GDM1 (cell line): ENCODE data around the gene ARSA.
"Not testable (repeated sequence)": the region's sequence is repeated elsewhere in the genome, so short reads cannot be mapped to it uniquely, and the experiment has no call there.

Source experiments
- DNase-seq: peaks from one replicate; lab custom pipeline; 2025; lab: John Stamatoyannopoulos, UW

The ARSA gene

DNA sequence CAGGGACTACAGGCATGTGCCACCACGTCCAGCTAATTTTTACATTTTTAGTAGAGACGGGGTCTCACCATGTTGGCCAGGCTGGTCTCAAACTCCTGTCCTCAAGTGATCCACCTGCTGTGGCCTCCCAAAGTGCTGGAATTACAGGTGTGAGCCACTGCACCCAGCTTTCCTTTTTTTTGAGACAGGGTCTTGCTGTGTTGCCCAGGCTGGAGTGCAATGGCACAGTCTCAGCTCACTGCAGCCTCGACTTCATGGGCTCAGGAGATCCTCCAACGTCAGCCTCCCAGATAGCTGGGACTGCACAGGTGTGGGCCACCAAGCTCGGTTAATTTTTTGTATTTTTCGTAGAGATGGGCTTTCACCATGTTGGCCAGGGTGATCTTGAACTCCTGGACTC lies 26.7 kb upstream of the ARSA start:
- DNase-seq = not testable (repeated sequence)

DNA sequence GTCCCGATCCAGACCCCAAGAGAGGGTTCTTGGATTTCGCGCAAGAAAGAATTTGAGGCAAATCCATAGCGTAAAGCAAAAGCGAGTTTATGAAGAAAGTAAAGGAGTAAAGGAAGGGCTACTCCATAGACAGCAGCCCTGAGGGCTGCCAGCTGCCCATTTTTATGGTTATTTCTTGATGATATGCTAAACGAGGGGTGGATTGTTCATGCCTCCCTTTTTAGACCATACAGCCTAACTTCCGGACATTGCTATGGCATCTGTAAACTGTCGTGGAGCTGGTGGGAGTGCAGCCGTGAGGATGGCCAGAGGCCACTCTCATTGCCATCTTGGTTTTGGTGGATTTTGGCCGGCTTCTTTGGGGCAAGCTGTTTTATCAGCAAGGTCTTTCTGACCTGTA lies 25.3 kb upstream of the ARSA start:
- no peak for DNase-seq

DNA sequence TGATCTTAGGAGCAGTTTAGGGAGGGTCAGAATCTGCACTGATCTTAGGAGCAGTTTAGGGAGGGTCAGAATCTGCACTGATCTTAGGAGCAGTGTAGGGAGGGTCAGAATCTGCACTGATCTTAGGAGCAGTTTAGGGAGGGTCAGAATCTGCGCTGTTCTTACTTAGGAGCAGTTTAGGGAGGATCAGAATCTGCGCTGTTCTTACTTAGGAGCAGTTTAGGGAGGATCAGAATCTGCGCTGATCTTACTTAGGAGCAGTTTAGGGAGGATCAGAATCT lies 15.8 kb upstream of the ARSA start:
- not testable (repeated sequence) for DNase-seq

DNA sequence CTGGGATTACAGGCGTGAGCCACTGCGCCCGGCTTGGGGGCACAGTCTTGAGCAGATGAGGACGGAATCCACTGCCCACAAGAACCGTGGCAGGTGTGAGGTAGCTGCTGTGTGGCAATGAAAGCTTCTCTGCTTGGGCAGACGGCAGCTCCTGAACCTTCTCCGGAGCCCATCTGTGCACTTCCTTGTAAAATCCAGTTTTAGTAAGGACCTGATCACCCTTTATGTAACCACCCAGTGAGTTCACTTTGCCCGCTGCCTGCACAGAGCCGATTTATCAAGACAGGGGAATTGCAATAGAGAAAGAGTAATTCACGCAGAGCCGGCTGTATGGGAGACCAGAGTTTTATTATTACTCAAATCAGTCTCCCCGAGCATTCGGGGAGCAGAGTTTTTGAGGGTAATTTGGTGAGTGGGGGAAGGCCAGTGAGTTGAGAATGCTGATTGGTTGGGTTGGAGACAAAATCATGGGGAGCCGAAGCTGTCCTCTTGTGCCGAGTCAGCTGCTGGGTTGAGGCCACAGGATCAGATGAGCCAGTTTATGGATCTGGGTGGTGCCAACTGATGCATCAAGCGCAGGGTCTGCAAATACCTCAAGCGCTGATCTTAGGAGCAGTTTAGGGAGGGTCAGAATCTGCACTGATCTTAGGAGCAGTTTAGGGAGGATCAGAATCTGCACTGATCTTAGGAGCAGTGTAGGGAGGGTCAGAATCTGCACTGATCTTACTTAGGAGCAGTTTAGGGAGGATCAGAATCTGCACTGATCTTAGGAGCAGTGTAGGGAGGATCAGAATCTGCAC lies 15.3 kb upstream of the ARSA start:
- DNase-seq = not testable (repeated sequence)

DNA sequence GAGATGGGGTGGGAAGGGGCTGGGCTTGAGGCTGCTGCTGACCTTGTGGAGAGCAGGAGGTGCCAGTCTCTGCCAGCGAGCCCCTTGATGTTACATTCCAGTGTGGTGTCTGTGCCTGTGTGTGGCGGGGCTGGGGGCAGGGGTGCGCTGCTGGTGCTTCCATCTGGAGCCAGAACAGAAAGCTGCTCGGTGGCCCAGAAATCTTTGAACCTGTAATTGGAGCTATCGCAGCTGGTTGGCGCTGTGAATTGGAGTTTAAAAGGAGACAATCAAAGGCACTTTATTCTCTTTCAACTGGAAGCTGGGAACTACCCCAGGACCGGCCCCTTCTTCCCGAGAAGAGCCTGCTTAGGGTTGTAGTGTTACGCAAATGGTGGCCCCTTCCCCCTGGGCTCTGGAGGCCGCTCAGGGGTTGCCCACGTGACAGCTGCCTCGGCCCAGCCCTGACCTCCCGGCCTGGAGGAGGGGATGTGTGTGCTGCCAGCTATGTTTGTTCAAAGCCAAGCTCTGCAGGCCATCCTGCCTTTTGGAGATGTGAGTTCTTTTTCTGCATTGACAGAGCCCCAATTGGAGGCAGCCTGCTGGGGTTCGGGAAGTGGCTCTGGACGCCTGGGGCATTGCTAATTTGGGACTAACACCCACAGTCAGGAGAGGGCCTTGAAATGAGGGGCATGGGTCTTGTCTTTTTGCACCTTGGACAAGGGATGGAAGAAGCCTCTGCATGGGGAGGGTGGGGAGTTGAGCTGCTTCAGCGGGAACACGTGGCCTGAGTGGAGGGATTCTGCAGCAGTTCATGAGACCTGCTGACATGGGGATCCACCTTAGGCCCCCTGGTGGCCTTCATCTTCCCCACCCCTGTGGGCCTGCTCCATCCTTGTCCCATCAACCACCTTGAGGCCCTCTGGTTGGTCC lies 14.0 kb upstream of the ARSA start:
- no peak for DNase-seq

DNA sequence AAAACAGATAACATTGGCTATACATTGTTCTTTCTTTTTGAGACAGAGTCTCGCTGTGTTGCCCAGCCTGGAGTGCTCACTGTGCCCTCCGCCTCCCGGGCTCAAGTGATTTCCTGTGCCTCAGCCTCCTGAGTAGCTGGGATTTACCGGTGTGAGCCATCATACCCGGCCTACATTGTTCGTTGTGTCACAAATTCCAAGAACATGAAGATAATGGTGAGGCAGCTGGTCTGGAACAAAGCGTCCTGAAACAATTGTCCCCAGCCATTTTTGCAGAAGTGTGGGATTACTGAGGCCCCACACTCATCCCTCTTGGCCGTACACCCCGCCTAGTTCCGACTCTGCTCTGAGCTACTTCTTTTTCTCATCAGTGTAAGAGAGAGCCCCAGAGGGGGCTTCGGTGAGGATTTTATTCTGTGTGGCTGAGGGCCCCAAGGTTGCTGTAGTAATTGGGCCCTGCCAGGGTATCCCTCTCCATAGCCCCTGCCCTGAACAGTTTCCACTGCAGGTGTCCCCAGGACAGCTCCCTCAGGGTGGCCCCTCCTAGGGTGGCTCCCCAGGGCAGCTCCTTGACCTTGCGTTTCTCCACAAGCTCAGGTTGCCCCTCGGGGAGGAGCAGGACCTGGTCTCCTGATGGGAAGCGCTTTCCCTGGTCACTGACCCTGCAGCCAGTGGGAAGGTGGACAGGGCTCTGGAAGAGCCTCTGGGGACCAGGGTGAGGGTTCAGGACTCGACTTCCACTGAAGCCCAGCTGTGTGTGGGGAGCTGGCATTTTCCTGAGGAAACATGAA lies 13.1 kb upstream of the ARSA start:
- no peak for DNase-seq

DNA sequence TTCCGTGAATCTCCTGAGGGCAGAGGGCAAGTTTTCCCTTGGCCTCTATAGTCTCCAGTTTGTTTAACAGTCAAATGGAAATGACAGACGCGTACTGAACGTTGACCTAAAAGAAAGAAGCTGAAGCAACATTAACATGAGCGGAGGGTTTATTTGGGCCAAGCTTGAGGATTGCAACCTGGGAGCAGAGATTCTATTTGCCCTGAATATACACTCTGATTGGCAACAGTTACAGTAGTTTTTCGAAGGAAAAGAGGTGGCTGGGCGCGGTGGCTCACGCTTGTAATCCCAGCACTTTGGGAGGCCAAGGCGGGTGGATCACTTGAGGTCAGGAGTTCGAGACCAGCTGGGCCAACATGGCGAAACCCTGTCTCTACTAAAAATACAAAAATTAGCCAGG lies 12.3 kb upstream of the ARSA start:
- DNase-seq = not testable (repeated sequence)

DNA sequence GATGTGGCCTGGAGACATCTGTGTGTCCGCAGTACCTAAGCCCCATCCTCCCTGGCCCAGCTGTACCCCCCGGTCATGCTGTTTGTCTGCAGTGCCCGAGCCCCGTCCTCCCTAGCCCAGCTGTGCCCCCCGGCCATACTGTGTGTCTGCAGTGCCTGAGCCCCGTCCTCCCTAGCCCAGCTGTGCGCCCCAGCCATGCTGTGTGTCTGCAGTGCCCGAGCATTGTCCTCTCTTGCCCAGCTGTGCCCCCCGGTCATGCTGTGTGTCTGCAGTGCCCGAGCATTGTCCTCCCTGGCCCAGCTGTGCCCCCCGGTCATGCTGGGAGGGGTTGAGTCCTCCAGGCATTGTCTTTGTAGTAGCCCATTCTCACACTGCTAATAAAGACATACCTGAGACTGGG lies 7.6 kb upstream of the ARSA start:
- DNase-seq = no peak

DNA sequence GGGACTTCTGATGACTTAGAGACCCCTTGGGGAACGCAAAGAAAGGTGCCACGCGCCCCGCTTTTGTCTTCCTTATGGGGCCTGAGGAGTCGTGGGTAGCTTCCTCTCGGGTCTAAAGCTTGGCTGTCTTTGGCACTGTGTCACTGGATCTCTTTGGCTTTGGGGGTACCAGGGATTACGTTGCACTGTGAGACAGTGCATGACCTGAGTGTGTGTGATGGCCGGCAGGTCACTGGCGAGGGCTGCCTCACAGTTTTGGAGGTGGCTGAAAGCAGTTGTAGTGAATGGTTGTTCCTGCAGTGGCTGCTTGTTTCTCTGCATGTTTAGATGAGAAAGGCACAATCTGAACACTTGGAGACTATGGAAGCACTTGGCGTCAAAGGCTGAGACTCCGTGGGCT lies 5.8 kb upstream of the ARSA start:
- no peak for DNase-seq

DNA sequence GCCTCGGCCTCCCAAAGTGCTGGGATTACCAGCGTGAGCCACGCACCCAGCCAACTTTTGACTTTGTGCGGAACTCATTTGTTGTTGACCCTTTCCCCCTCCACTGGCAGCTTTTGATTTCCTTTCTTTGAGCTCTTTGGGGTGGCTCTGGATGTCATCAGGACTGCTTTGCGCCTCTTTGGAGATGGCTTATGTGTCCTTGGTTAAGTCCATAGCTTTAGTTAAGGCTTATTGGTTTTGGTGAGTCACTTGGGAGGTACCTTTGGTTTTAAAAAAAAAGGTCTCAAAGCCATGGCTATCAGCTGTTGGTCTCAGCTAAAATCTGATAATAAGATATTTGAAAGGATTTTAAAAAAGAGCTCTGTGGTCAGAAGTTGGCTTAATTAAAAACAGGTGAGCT lies 5.1 kb upstream of the ARSA start:
- DNase-seq = no peak

DNA sequence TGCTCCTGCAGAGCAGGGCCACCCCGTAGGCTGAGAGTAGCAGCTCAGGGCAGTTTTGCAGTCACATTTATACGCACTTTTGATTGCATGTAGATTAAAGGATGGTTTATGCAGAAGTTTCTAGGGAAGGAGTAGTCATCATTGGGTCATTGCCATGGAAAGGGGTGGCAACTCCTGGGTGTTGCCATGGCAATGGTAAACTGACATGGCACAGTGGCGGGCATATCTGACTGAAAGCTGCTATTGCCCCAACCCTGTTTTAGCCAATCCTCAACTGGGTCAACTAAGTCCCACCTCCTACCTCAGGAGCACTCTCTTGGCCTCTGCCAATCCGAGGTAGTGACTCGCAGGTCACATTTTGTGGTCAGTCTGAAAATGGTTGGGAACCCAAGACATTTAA lies 2.4 kb upstream of the ARSA start:
- DNase-seq = no peak

DNA sequence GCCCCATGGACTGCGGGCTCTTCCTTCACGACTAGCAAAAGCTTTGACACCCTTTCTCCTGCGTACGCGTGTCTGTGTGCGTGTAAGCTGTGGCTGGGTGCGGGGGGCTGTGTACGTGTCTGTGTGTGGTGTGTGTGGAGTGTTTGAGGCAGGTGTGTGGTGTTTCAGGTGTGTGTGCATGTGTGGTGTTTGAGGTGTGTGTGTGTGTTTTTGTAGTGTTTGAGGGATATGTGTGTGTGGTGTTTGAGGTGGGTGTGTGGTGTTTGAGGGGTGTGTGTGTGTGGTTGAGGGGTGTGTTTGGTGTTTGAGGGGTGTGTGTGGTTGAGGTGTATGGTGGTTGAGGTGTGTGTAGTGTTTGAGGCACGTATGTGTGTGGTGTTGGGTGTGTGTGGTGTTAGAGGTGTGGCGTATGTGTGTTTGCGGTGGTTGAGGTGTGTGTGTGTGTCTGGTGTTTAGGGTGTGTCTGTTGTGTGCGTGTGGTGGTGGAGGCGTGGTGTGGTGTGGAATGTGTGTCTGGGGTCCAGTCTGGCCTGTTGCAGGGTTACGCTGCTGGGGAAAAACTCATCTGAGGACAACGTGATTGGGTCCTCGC lies 687 bp upstream of the ARSA start:
- DNase-seq = no peak

DNA sequence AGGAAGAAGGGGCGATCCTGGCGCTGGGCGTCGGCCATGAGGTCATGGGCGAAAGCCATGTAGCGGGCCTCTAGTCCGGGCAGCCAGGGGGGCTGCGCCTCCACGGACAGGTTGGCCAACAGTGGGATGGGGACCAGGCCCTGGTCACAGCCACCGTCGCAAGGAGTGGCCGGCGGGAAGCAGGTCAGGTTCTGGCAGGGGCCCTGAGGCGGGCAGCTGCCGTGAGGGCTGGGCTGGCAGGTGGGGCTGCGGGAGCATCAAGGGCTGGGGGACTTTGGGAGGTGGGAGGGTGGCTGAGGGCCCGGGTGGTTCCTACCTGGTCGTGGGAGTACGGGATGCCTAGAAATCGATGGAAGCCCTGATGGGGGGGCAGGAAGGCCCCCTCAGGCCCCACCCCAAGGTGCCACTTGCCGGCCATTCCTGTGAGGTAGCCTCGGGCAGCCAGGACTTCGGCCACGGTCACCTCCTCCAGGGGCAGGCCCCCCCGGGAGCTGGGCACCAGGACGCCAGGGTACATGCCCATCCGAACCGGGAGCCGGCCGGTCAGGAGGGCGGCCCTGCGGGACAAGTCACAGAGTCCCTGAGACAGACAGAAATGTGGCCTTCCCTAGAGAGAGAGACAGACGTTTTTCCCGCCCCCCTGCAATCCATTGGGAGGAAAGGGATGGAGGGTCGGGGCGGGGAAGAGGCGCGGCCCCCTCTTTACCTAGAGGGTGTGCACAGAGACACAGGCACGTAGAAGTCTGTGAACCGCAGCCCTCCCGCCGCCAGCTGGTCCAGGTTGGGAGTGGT lies 906 bp downstream of the ARSA start:
- DNase-seq = no peak

DNA sequence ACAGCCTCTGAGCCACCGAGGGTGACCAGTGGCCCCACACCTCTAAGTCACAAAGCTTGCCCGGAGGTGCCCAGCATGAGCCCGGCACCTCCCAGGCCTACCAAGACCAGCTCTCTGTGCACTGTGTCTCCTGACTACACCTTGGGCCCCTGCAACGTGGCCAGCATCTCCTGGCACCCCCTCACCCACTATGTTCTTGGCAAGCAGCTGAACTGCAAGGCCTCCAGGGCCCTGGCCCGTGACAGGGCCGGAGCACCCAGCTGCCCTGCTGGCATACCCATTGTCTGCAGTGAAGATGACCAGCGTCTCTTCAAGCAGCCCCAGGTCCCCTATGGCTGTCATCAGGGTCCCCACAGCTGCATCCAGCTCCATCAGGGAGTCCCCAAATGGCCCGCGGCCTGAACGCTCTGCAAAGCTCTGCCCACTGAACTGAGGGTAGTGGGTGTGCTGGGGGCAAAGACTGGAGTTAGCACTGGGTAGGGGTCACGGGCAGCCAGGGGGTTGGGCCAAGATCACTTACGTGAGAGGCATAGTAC lies 1.6 kb downstream of the ARSA start:
- DNase-seq = no peak

DNA sequence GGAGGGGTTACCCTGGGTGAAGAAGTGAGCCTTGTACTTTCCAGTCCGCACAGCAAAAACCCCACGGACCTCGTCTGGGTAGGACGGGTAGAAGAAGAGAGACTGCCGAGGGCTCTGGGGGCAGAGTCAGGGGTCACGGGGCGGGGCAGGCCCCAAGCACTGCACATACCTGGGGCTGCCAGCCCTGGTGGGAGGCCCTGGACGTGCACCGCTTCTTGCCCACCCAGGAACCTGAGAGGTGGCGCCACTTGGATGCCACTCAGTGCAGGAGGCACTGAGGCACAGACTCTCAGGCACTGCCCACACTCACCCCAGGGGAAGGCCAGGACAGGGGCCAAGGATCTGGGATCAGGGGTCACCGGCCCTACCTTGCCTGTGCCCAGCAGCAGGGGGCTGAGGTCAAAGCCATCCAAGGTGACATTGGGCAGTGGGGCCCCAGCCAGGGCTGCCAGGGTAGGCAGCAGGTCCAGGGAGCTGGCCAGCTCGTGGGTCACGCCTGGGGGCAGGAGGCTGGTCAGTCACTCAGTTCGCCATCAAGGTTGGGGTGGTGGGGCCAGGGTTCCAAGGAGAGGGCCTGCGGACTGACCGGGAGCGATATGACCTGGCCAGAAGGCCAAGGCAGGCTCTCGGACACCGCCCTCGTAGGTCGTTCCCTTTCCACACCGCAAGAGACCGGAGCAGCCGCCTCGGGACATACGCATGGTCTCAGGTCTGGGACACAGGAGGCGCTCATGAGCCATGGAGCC lies 2.2 kb downstream of the ARSA start:
- no peak for DNase-seq

DNA sequence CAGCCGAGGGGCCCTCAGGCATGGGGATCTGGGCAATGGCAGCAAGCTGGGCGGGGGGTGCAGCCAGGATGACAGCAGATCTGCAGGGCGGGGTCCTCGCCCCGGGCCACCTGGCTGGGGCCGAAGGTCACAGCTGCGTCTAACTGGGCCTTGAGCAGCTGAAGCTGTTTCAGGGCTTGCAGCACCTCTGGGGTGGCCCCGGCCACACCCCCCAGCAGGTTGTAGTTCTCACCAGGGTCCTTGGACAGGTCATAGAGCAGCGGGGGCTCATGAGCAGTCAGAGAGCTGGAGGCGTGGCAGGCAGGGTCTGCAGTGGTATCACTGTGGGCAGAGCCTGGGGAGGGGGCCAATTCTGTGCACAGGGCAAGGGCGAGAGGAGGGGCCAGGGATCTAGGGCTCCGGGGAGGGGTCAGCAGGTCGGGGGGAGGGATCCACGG lies 2.8 kb downstream of the ARSA start:
- DNase-seq = no peak

DNA sequence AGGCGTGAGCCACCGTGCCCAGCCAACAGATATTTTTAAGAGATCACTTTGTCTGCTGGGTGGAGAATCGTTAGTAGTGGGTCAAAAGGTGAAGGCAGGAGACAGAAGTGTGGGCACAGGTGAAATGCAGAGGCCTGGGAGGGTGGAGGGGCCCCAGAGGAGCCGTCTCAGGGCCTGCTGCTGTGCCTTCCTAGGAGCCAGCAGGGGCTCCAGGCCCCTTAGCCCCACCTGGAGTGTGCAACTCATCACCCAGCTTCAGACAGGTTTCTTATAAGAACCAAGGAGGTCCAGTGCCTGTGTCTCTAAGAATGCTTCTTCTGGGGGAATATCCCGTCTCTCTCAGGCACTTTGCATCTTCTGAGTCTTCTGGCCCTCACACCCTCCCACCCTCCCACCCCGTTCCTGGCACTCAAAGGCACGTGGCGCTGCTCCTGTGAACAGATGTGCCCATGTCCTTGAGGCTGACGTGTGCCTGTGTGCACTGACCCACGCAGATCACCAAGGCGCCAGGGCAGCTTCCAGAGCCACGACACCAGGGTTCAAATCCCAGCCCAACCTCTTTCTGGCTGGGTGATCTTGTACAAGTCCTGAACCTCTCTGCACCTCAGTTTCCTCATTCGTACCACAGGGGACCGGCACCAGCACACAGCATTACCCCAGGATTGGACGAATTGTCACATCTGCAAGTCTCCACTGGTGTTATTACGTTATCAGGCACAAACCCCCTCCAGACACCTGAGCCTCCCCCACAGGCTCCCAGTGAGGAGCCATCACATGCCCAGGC lies 3.4 kb downstream of the ARSA start:
- no peak for DNase-seq

DNA sequence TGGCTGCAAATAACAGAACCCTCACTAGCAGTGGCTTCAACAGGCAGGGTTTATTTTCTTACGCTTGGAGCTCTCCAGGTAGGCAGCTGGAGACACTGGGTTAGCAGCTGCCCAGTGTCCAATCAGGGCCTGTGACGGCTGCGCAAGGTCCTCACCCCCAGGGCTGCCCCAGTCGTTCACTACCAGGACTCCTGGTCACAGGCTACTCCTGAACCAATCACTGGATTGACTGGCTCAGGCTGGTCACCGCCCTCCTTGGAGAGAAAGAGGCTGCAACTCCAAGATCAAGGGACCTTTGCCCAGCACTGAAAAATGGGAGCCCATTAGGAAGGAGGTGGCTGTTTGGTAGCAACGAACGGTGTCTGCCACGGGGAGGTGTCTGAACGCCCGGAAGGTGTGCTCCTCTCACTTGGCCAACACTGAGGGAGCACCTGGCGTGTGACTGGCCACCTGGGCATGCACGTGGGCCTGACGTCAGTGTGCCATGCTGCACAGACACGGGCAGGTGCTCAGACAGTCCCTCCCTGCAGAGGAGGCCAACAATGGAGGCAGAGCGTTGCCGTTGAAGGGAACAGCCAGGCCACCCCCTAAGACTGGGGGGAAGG lies 5.1 kb downstream of the ARSA start:
- DNase-seq = no peak
